Cardiac muscle cell (in vitro differentiated cells and primary cell): ENCODE results near the gene NFASC. TPM values are rescaled to one million over a fixed set of nuclear protein-coding genes. Genes with fewer than 3 reads are reported as not detected.
A peak's percentile ranks its signal among the peaks of the same experiment; 100 is the strongest.

Source experiments
- DNase-seq, 2 donors: peaks; one replicate each; pipeline versions ENCODE4 v3.0.0 to v3.0.0-alpha.2; 2010 to 2017; ENCODE audit warnings: low read depth in 1 of 2, low spot score in 1 of 2
- H3K27ac ChIP-seq: fragments of 200-600 bp; sonication (generic); 2 replicates; pipeline ENCODE4 v1.5.1; 2016
- H3K27me3 ChIP-seq: fragments of 200-600 bp; sonication (generic); 2 replicates; pipeline ENCODE4 v1.6.0; 2016; ENCODE audit warnings: control low read depth
- H3K36me3 ChIP-seq: fragments of 200-600 bp; sonication (generic); 2 replicates; pipeline ENCODE4 v1.5.1; 2016; ENCODE audit warnings: control low read depth
- H3K4me1 ChIP-seq: fragments of 200-600 bp; sonication (generic); 2 replicates; pipeline ENCODE4 v1.8.1; 2017; ENCODE audit warnings: low read depth, mild to moderate bottlenecking, mixed run types
- H3K4me3 ChIP-seq: fragments of 200-600 bp; sonication (generic); 2 replicates; pipeline ENCODE4 v1.5.1; 2016; ENCODE audit warnings: mild to moderate bottlenecking
- H3K9me3 ChIP-seq: fragments of 200-600 bp; sonication (generic); 2 replicates; pipeline ENCODE4 v1.5.1; 2017; ENCODE audit warnings: low read depth, mild to moderate bottlenecking, control low read depth
- CTCF ChIP-seq: IDR thresholded peaks from 2 replicates; pipeline ENCODE4 v1.5.1; 2012; ENCODE audit warnings: low read depth, mild to moderate bottlenecking, low read length
- polyA plus RNA-seq: library from polyadenylated mRNA; unstranded; fragments of >200 nt; fragmentation: Nextera tagmentation; extraction: Ambion mirVana; gene quantifications from 2 replicates; pipeline ENCODE4 v1.2.1, GENCODE V29; 2016
- total RNA-seq: library from RNA; depleted of rRNA; stranded (reverse); fragments of >200 nt; gene quantifications from 2 replicates; pipeline ENCODE4 v1.2.3, GENCODE V29; 2016

Gene NFASC
- total and polyA plus RNA-seq, 2 experiments from 2014 or later = 0.63 TPM; not detected in 1

DNA sequence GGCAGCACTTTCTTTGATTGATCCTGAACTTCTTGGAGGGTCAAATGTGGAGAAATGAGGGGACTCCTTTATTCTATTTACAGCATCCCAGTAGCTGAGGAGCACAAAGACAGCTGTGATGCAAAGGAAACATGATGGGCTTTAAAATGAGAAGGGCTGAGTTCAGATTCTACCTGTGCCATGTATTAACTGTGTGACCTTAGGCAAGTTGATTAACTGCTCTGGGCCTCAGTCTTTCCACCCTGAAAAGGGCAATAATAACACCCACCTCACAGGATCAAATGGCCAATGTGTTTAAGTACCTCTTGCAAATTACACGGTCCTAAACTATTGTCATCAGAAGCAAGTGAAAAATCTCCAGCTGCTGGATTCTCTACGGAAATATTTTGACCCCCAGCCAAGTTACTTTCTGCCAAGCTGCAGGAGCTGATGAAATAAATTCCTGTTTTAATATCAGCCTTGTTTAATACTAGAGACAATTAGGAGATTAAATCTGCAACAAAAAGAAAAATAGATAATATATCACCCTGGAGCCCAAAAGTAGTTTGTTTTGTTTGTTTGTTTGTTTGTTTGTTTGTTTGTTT lies 197.9 kb downstream of the NFASC start:
- DNase-seq = peak in 1 of 2 donors; percentile 76

DNA sequence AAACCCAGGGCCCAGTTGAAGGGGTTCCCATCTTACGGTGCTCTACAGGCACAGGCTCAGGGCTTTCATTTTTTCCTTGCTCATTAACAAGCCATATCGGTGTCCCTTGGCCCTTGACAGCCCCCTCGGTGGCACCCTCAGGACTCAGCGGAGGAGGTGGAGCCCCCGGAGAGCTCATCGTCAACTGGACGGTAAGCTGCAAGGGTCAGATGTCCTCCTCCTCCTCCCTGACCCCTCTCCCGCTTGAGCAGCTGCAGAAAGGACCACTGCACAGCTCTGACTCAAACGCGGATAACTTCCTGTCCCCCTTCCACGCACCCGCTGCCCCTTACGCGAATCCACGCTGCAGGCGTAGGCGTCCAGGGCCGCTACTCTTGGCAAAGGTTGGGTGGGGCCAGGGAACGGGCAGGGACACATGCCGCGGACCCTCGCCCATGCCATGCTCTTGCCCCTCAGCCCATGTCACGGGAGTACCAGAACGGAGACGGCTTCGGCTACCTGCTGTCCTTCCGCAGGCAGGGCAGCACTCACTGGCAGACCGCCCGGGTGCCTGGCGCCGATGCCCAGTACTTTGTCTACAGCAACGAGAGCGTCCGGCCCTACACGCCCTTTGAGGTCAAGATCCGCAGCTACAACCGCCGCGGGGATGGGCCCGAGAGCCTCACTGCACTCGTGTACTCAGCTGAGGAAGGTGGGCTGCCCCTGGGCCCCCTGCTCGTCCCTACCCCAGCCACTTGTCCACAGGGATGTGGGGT lies 198.9 kb downstream of the NFASC start:
- Histone ChIP-seq H3K4me1 (no peaks in the 10 kb centered on the region), H3K4me3 (no peak overlapping the region), H3K27me3 (no peaks in the 10 kb centered on the region), H3K9me3 (no peaks in the 10 kb centered on the region), H3K27ac (no peak overlapping the region), H3K36me3 (no peaks in the 10 kb centered on the region)
- no peak for TF ChIP-seq CTCF
- DNase-seq = no peak

More for the DNA sequence above, 197.9 kb downstream of the NFASC start:
- H3K27ac ChIP-seq = no peak overlapping the region
- H3K27me3 ChIP-seq = no peaks in the 10 kb centered on the region
- H3K4me3 ChIP-seq = no peak overlapping the region
- no peaks in the 10 kb centered on the region for H3K36me3 ChIP-seq
- H3K4me1 ChIP-seq = no peaks in the 10 kb centered on the region
- H3K9me3 ChIP-seq = no peaks in the 10 kb centered on the region
- no peak for TF ChIP-seq CTCF

DNA sequence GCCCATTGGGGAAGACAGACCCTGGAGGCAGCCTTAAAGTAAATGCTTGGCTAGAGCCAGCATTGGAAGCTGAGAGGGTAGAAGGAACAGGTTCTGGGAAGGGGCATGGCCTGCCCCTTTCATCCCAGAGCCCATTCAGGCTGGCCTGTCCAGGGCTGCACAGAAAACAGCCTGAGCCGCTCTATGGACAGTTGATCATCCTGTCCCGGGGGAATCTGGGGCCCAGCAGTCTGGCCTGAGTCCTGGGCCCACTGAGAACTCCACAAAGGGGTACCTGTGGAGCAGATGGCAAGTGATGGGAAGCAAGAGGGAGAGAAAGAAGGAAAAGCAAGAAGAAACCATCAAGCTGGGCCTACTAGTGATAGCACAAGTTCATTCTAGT lies 200.4 kb downstream of the NFASC start:
- no peaks in the 10 kb centered on the region for H3K27me3 ChIP-seq
- no peaks in the 10 kb centered on the region for H3K36me3 ChIP-seq
- H3K4me1 ChIP-seq = no peaks in the 10 kb centered on the region
- no peak for DNase-seq
- no peak overlapping the region for H3K4me3 ChIP-seq
- no peak overlapping the region for H3K27ac ChIP-seq
- no peaks in the 10 kb centered on the region for H3K9me3 ChIP-seq
- TF ChIP-seq CTCF = no peak

GRCh38 chr1:205071801-205072200 lies 201.1 kb downstream of the NFASC start:
- Histone ChIP-seq H3K9me3 (no peaks in the 10 kb centered on the region), H3K4me1 (no peaks in the 10 kb centered on the region), H3K27ac (no peak overlapping the region), H3K4me3 (no peak overlapping the region), H3K27me3 (no peaks in the 10 kb centered on the region), H3K36me3 (no peaks in the 10 kb centered on the region)
- DNase-seq = no peak
- TF ChIP-seq CTCF = no peak

DNA sequence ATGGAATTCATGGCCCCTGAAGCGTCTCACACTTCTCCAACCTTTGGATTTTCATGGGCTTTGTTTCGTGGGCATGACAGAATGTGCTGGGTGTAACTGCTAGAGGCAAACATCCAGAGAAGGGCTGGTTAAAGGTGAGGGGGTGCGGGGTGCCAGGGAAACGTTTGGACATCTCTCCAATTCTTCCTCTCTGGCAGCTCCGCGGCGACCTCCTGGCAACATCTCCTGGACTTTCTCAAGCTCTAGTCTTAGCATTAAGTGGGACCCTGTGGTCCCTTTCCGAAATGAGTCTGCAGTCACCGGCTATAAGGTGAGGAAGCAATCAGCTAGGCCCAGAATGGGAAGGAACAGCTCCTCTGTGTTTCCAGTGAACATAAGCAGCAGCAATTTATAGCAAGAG lies 201.6 kb downstream of the NFASC start:
- H3K9me3 ChIP-seq = no peaks in the 10 kb centered on the region
- no peaks in the 10 kb centered on the region for H3K36me3 ChIP-seq
- H3K4me1 ChIP-seq = no peaks in the 10 kb centered on the region
- no peak for DNase-seq
- no peak overlapping the region for H3K4me3 ChIP-seq
- TF ChIP-seq CTCF = no peak
- no peak overlapping the region for H3K27ac ChIP-seq
- no peaks in the 10 kb centered on the region for H3K27me3 ChIP-seq

Other genes with a start within 250 kb of the NFASC start
- gene LRRN2, start 185.1 kb upstream of the NFASC start, total RNA-seq = 3.7 and 5.0 TPM in 2 replicates
- 4.9 and 5.2 TPM in 2 replicates for gene LRRN2, start 185.1 kb upstream of the NFASC start, polyA plus RNA-seq
- gene CNTN2, start 172.3 kb downstream of the NFASC start, total RNA-seq = 0.35 TPM in 1 of 2 replicates, not detected in the other
- 0.06 TPM in 1 of 2 replicates, not detected in the other for gene CNTN2, start 172.3 kb downstream of the NFASC start, polyA plus RNA-seq
- gene TMEM81, start 213.6 kb downstream of the NFASC start, total RNA-seq = 2.1 and 2.2 TPM in 2 replicates
- gene TMEM81, start 213.6 kb downstream of the NFASC start, polyA plus RNA-seq = 1.1 and 2.1 TPM in 2 replicates